ENCODE measurements around the gene KNSTRN.

GRCh38 chr15:40348474-40348870, 34.0 kb upstream of the KNSTRN start:
- TF ChIP-seq POLR2A (IDR thresholded peaks at IDR 0.05) = no peak
- TF ChIP-seq CTCF (IDR thresholded peaks at IDR 0.05 in 4 of 5, conservative IDR thresholded peaks at IDR 0.05 in 1 of 5) = no peak
